ENCODE data around the gene MSH3.

DNA sequence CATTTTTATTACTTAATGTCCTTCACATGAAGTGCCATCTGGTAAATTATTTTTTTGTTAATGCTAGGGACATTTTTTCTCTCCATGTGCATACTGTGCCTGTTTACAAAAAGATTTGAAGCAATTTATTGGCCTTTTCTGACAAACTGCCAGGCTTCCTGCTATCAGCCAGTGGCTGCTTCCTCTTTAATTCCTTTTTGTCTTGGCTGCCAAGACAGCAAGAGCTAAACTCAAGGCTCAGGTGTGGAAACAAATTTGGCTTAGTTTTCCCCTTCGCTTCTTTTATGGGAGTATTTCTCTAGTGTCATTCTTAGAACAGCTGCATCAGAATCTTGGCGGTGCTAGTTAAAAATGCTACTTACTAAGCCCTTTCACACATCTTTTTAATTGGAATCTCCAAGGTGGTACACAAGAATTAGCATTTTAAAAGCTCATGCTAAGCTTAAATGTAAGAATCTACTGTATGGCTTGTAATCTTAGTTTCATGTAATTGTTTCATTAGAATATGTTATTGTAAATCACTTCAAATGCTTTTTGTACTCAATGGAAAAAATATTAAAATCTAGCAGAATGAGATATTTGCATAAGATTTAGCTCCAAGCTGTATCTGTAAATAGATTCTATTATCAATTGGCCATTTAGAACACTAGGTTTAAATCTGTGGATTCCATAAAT is 171.5 kb downstream of the MSH3 start:
- TF ChIP-seq CTCF (IDR thresholded peaks at IDR 0.05) (no peak), POLR2A (IDR thresholded peaks at IDR 0.05) (no peak)

Measured in stomach (tissue), 4 donors.